HG02678 (cell line): ENCODE data around the gene SAMD9.
A peak's percentile ranks its signal among the peaks of the same experiment; 100 is the strongest.
"Not testable (repeated sequence)": the region's sequence is repeated elsewhere in the genome, so short reads cannot be mapped to it uniquely, and the experiment has no call there.

Experiments used
- ATAC-seq: cut with Tn5 transposase; IDR thresholded peaks from one replicate; pipeline ENCODE4 v1.9.1; 2021; ENCODE audit warnings: mild to moderate bottlenecking, moderate library complexity; ENCODE audit not compliant: unreplicated experiment

SAMD9 gene

DNA sequence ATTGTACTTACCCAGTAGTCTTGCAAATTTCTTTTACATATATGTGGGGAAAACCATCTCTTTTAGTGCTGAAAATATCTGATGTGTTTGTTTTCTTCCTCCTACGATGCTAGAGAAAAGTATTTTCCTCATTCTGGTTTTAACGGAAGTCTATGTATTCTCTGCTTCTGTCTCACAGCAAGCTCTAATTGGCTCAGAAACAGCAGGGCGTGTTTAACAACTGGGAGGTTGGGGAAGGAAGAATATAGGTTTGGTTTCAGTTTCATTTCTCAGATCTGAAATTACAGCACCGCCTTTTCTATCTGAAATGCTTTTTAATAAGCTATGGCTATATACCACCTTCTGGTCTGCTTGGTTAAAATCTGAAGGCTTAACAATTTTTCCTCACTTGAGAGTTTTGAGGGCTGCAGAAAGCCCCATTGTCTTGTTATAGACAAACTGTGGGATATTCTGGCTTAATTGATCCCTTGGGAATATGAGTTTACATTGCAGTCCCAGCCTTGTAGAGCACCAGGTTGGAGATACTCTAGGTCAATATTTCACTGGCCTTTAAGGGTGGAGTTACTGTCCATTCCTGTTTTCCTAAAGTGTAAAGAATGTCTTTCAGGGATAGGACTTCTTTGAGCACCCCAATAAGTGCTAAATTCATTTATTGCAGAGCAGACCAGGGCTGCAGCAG lies at the start of gene SAMD9:
TSS of gene SAMD9 (minus strand) at position 128 of the 679 bp plus-strand sequence. CDS start 11,882 bp downstream, outside the sequence.
- ATAC-seq: peak; percentile 100

DNA sequence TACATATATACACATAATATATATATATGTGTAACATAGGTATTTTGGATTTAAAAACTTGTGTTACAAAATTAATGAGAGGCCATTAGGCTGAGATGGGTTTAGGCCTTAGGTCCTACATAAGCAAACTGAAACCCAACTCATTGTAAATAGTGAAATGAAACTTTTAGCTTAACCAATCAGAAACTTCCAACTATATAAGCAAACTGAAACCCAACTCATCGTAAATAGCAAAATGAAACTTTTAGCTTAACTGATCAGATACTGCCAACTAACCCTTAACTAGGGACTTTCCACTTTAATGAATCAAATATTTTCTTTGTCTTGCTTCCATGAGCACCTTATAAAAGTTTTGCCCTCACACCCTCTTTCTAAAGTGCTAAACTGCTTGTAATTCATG lies 47.7 kb upstream of the SAMD9 start:
- peak; percentile 99 for ATAC-seq

DNA sequence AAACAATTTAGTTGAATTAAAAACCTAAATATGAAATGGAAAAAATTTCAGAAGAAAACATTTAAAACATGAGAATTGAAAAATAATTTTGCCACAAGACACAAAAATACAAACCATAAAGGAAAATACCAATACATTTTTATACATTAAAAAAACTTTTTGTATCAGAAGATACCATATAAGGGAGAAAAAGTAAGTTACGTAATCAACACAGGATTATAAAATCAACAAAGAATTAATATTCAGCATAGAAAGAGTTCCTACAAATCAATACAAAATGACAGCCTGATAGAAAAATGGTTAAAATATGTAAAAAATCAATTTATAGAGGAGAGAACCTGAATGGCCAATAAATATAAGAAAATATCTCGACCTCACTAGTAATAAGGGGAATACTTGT lies 47.0 kb upstream of the SAMD9 start:
- ATAC-seq: no peak

DNA sequence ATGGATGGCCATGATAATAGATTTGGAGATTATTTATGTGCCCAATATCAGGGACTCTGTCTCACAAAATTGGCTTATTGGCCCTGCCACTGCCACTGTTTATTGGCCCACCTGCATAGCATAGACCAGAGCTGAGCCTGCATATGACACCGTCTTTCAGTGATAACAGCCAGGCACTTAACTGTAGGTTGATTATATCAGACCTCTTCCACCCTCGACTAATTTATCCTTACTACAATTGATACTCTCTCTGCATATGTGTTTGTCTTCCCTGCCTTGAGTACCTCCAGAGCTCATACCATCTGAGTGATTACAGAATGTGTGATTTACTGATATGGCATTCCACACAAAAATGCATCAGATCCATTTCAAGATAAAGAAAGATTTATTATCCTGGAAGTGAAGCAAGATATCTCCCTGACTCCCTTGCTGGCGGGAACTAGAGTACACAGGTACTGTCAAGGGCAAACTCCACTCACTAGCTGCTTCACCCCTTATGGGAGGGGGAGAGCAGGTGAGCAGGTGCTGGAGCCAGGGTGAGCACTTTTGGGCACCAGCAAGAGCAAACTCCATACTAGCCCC lies 43.5 kb upstream of the SAMD9 start:
- ATAC-seq: no peak

DNA sequence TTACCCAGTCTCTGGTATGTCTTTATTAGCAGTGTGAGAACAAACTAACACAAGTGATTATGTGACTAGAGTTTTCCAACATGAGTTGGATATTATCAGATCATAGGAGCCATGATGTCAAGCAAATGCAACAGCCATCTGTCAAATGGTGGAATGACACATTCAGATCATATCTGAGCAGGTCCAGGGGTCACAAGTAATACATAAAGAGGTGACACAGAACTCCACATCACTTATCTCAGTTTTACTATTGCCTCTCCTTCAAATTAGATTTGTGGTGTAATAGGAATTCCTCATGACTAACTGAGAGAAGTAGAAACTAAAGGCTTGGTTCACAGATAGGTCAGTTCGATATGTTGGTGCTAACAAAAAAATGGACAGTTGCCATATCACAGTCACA lies 42.6 kb upstream of the SAMD9 start:
- no peak for ATAC-seq

DNA sequence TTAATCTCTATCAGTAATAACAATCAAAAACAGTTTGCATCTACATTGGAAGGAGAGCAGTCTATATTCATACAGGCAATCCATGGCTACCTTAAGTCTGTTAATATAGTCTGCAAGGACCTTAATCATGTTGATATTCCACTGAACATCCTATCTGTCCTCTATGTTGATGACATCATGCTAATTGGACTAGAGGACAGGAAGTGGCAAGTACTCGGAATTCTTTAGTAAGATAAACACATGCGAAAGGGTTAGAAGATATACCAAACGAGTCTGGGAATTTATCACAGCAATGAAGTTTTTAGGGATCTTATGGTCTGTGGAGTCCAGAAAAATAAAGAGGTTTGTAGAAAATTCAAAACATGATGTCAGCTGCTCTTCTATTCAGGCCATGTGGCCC lies 41.7 kb upstream of the SAMD9 start:
- no peak for ATAC-seq

DNA sequence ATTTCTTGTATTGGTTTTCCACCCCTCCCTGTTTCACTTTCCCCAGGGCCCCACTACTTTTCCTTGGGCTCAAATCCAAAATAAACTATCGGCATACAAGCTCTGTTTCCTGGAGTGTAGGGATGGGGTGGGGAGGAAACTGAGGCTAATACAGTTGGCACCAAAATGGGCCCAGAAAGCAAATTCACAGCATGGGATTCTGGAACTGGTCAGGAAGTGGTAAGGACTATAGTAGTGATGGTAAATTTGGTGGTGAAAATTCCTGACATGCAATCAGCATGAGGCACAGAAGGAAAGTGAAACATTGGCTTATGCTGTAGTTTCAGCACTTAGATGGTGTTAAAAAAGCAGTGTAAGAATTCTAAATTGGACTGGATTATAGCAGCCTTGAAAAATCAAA lies 39.1 kb upstream of the SAMD9 start:
- no peak for ATAC-seq

DNA sequence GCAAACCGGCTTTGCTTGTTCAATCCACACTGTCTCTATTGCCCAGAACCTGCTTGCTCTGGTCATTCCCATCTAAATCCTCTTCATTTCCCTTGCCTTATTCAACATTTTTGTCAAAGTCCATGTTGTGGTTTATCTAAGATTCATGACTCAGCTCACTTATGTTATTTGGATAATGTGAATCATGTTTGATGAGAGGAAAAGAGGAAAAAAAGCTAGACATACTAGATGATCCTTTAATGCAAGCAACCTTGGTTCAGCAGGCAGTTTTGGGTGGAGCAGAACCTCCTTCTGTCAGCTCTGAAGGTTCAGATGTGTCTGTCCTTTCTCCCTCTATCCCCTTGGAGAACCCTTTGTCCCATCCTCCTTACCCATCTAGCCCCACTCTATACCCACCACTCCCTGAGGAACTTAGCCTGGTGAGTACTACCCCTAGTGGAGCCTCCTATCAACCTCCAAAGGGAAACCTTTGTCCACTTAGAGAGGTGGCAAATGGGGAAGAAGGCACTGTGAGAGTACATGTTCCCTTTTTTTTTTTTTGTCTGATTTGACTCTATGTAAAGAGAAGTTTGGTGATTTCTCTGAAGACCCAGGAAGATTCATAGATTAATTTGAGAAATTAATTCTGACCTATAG lies 32.5 kb upstream of the SAMD9 start:
- ATAC-seq: no peak

DNA sequence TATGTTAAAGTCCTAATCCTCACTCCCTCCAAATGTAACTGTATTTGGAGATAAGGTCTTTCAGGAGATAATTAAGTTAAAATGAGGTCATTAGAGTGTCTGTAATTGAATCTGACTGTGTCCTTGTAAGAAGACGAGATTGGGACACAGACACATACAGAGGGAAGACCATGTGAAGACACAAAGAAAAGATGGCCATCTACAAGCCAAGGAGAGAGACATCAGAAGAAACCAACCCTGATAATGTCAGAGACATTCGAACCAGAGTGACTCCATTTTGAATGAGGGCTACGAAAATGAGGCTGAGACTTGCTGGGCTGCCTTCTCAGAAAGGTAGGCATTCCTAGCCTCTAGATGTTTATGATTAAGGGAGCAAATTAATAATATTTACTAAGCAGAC lies 30.9 kb upstream of the SAMD9 start:
- no peak for ATAC-seq

DNA sequence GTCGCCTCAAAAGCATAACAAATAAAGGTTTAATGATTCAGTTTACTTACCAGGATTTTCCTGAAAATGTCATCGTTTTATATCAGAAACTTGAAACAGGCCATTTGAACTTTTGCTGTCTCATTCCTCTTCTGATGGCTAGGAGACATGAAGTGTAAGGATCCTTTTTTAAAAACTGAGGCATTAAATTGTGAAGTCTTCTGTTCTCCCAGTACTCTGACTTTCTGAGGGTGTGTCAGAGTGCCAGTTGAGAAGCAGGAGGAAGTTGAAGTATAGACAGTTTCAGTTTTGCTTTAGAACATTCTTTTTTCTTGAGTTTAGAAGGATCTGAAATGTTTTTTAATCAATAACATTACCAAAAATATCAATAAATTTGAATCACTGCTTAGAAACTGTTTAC lies 30.4 kb upstream of the SAMD9 start, which contains the start of gene SAMD9L:
TSS of gene SAMD9L (minus strand) at position 242 of the 400 bp plus-strand sequence. CDS start 12,414 bp downstream, outside the sequence.
- ATAC-seq: peak; percentile 58

DNA sequence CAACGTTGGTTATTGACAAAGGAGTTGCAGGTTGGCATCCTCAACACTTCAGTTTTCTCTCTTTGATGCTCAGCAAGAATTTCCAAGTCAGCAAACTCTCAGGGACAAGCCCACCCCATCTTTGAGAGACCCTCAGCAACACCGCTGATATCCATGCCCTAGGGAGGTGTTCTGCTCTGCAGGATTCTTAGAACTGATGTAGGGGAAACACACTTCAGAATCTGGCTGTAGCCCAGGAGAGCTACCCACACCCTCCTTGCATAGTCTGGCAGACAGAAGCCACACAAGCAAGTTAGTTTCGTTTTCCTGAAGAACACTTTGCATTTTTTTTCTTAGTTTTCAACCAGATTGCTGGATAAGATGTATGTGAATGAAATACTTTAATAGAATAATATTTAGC lies 29.6 kb upstream of the SAMD9 start:
- peak; percentile 83 for ATAC-seq

DNA sequence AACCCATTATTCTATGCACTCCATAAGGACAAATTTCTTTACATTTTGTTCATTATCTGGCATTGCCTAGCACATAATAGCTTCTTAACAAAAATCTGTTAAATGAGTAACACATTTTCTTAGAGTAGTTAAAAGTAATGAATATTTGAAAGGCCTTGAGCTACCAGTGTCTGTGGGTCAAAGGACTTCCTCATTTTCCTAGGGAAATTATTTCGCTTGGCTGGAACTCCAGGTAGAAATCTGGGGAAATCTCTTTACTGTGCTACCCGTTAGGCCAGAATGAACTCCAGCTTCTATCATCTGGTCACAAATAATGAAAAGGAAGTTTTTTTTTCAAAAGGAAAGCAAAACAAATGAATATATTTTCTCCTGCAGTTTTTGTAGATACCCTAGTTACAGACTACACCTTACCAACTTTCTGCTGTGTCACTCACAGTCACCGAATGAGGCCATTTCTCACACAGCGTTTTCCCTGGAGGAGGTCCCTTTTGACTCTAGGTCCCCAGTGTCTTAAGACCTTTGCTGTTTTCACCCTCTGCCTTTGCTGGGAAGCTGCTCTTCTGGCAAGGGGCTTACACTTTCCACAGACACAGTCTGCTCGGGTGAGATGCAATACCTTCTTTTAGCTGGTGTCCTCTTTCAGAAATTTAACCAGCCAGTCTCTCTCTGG lies 28.8 kb upstream of the SAMD9 start:
- ATAC-seq: peak; percentile 31

DNA sequence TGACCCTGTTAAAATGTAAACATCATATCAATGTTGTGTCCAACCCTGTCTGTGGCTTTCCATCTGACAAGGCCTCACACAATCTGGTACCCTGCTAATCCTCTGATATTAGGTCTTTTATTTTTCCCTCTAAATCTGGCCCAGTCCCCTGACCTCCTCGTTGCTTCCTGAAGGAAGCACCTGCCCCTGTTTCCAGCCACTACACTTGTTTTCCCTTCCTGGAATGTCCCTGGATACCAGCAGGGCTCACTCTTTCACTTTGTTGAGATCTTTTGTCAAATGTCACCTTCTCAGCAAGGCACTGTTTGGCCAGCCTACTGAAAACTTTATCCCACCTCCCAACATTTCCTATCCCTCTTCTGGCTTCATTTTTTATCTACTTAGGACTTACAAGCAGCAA lies 28.3 kb upstream of the SAMD9 start:
- no peak for ATAC-seq

DNA sequence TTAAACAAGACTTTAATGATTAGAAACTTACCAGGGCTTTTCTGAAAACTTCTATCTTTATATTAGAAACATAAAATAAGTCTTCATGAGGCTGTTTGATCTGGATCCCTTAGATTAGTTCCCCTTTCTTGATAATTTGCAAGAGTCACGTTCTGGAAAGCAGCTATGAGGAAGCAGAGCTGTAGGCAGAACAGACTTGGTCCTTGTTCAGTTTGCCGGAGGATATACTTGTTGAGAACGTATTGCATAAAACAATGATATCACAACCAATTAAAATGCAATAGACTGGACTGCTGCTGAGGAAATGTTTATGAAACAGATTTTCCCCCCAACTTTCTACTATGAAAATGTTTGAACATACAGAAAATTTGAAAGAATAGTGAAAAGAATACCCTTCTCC lies 27.6 kb upstream of the SAMD9 start:
- no peak for ATAC-seq

DNA sequence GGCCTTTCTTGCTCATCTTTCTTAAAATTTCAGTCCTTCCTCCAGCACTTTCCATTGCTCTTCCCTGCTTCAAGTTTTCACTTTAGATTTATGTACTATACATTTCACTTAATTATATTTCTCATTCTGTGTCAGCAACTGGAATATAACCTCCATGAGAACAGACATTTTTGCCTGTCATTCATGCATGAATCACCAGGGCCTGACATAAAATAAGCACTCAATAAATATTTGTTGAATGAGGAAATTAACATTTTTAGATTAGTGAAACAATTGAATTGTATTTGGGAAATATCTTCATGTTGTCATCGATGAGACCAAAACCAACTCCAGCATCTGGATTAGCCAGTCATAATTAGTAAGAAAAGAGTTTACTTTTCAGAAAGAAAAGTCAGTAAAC lies 24.3 kb upstream of the SAMD9 start:
- no peak for ATAC-seq

DNA sequence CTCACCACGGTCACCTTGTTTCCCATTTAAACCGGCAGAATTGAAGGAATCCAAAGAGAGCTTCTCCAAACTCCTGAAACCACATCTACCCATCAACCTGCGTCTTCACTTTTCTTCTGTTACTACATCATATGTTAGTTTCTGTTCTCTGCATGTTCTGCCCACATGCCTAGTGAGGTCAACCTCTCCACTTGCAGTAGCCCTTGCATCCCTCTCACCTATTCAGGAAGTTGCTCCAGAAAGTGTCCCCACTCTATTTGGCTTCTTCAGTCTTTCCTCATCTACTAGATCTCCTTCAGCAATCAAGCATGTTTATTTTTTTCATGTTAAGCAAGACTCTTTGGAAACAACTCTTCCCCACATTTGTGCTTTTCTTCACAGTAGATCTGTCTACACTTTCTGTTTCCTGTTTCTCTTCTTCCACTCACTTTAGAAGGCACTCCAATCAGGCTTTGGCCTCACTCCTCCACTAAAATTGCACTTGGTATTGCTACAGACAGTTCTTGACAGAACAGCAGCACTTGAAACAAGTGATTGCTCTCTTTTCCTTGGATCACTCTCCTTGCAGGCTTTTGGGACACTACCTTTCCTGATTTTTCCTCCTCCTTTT lies 22.9 kb upstream of the SAMD9 start:
- no peak for ATAC-seq

DNA sequence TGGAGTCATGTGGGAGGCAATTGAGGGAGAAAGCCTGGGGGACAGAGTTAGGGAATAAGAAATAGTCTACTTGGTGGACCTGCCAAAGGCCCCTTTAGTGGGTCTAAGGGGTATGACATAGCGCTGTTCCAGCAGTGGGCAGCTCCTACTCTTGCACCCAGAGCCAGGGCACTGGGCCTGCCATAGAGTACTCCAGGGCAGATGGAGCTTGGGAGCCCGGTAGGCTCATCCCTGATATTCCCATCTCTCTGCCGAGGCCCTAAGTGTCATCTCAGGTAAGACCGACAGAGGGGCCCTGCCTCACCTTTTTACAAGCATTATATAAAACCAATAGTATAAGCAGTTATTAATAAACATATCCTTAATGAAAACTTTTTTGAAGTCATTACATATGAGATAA lies 20.8 kb upstream of the SAMD9 start:
- ATAC-seq: no peak

DNA sequence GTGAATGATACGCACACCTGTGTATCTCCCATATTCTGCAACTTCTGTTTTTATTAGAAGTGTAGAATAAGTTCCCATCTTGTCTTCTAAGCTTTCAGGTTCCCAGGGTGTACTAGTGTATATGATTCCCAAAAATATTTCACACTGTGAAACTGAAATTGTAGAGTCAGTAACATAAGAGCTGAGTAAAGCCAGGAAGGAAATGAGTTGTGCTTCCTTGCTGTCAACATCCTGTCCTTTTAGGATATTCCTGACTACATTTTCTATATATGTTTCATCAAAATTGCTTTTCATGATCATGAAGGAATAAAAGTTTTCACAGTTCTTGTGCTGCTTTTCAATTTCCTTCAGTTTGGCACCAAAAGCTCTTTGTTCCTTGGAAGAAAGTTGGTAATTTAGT lies 15.2 kb upstream of the SAMD9 start:
- no peak for ATAC-seq

DNA sequence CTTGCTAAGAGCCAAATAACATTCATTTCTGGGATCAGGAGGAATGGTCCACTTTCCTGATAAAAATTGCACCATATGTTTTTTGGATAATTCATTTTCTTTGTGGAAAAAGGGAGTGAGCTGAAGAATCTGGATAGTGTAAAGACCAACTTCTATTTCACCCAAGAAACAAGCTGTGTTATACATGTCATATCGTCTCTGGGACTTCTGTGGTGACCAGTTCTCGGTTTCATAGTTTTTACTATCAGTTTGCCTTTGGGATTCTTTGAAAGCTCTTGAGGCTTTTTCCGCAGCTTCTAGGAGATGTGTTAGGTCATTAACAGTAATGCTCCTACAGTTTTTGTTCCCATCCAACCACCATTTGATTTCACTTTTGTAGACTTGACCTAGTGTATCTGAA lies 14.4 kb upstream of the SAMD9 start:
- ATAC-seq: no peak

DNA sequence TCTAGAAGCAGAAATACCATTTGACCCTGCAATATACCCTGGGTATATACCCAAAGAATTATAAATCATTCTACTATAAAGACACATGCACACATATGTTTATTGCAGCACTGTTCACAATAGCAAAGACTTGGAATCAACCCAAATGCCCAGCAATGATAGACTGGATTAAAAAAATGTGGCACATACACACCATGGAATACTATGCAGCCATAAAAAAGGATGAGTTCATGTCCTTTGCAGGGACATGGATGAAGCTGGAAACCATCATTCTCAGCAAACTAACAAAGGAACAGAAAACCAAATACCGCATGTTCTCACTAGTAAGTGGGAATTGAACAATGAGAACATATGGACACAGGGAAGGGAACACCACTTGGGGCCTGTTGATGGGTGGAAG lies 9.2 kb upstream of the SAMD9 start:
- not testable (repeated sequence) for ATAC-seq

DNA sequence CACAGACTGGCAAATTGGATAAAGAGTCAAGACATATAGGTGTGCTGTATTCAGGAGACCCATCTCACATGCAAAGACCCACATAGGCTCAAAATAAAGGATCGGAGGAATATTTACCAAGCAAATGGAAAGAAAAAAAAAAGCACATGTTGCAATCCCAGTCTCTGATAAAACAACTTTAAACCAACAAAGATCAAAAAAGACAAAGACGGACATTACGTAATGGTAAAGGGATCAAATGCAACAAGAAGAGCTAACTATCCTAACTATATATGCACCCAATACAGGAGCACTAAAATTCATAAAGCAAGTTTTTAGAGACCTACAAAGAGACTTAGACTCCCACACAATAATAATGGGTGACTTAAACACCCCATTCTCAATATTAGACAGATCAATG lies 5.8 kb upstream of the SAMD9 start:
- ATAC-seq: not testable (repeated sequence)
